Vagina (tissue), 2 donors: Measurements from ENCODE around the gene EFHD1. TPM values are rescaled to one million over a fixed set of nuclear protein-coding genes. Genes with fewer than 3 reads are reported as not detected.
A peak's percentile ranks its signal among the peaks of the same experiment; 100 is the strongest.

Experiments
- DNase-seq, 2 donors: peaks; one replicate each; pipeline ENCODE4 v3.0.0-alpha.2; 2017; ENCODE audit errors: extremely low spot score in 2 of 2
- H3K27ac ChIP-seq: fragments of 200-600 bp; sonication (generic); one replicate; pipeline ENCODE4 v1.5.1; 2019
- H3K27me3 ChIP-seq: fragments of 200-600 bp; sonication (generic); one replicate; pipeline ENCODE4 v1.5.1; 2019
- H3K36me3 ChIP-seq, 2 donors: fragments of 200-600 bp; sonication (generic); one replicate each; pipeline ENCODE4 v1.5.1; 2017 to 2019
- H3K4me1 ChIP-seq: fragments of 200-600 bp; sonication (generic); one replicate; pipeline ENCODE4 v1.5.1; 2019
- H3K4me3 ChIP-seq, 2 donors: fragments of 200-600 bp; sonication (generic); 1 replicate in 1 of 2; 2 replicates in 1 of 2; pipeline ENCODE4 v1.5.1; 2016 to 2019
- H3K9me3 ChIP-seq: fragments of 200-600 bp; sonication (generic); one replicate; pipeline ENCODE4 v1.5.1; 2019
- CTCF ChIP-seq, 3 experiments: fragments of 450-650 bp in 2 of 3; fragments of 200-600 bp in 1 of 3; sonication (generic) in 1 of 3; IDR thresholded peaks; one replicate each; pipeline ENCODE4 v1.5.1; 2017 to 2019; ENCODE audit warnings: antibody characterized with exemption in 3 of 3, mild to moderate bottlenecking in 2 of 3, moderate library complexity in 2 of 3
- POLR2A ChIP-seq, 2 donors: fragments of 450-650 bp; IDR thresholded peaks; one replicate each; pipeline ENCODE4 v1.6.1; 2017; ENCODE audit warnings: antibody characterized with exemption in 2 of 2, mild to moderate bottlenecking in 2 of 2, moderate library complexity in 2 of 2
- POLR2AphosphoS5 ChIP-seq, 2 donors: sonication (generic); formaldehyde crosslinking; IDR thresholded peaks; one replicate each; pipeline ENCODE4 v1.9.0; 2017; ENCODE audit warnings: antibody characterized with exemption in 2 of 2, mild to moderate bottlenecking in 2 of 2, low read depth in 1 of 2; ENCODE audit not compliant: insufficient read depth in 1 of 2
- intact Hi-C: fragments of 100-400 bp; cut with DNase I; formaldehyde crosslinking; loops from one replicate; pipeline ENCODE4 v1.15.1; 2023
- total RNA-seq: library from RNA; depleted of rRNA; stranded (reverse); fragments of >200 nt; gene quantifications from one replicate; pipeline ENCODE4 v1.2.3, GENCODE V29; 2016

EFHD1 gene
- total RNA-seq: 22.6 TPM

GRCh38 chr2:232633413-232634205, at the start of gene EFHD1:
EFHD1 (plus strand) TSS chr2:232633604; CDS start chr2:232633705, 101 bp downstream.
- intact Hi-C loops: no loop called here
- peaks cover 10% of the 10 kb centered on the region for H3K4me1 ChIP-seq
- no peaks in the 10 kb centered on the region for H3K27me3 ChIP-seq
- H3K9me3 ChIP-seq: no peaks in the 10 kb centered on the region
- peak within 1 kb of the TSS; percentile 62 to 75 for H3K4me3 ChIP-seq
- peak within 1 kb of the TSS; percentile 75 for H3K27ac ChIP-seq
- H3K36me3 ChIP-seq: no peaks in the 10 kb centered on the region
- TF ChIP-seq POLR2A (IDR thresholded peaks at IDR 0.05) (peak in 1 of 2 donors; percentile 3), CTCF (IDR thresholded peaks at IDR 0.05) (no peak), POLR2AphosphoS5 (IDR thresholded peaks at IDR 0.05; ENCODE audit: insufficient read depth in 1 of 2, low read depth in 1 of 2) (no peak)
- no peak for DNase-seq

GRCh38 chr2:232584238-232584637, 49.2 kb upstream of the EFHD1 start:
- Histone ChIP-seq H3K36me3 (peaks cover 0 to 14% of the 10 kb centered on the region in 2 donors), H3K27me3 (no peaks in the 10 kb centered on the region), H3K4me1 (peaks cover 17% of the 10 kb centered on the region), H3K9me3 (no peaks in the 10 kb centered on the region), H3K4me3 (no peak overlapping the region), H3K27ac (no peak overlapping the region)
- intact Hi-C loops: no loop called here
- DNase-seq: no peak
- TF ChIP-seq CTCF (IDR thresholded peaks at IDR 0.05) (no peak), POLR2A (IDR thresholded peaks at IDR 0.05) (no peak), POLR2AphosphoS5 (IDR thresholded peaks at IDR 0.05; ENCODE audit: insufficient read depth in 1 of 2, low read depth in 1 of 2) (no peak)

GRCh38 chr2:232586943-232587505, 46.4 kb upstream of the EFHD1 start:
- Histone ChIP-seq H3K9me3 (no peaks in the 10 kb centered on the region), H3K4me1 (peaks cover 22% of the 10 kb centered on the region), H3K36me3 (peaks cover 0 to 4% of the 10 kb centered on the region in 2 donors), H3K27me3 (no peaks in the 10 kb centered on the region), H3K4me3 (no peak overlapping the region), H3K27ac (no peak overlapping the region)
- intact Hi-C loops: no loop called here
- DNase-seq: no peak
- TF ChIP-seq POLR2AphosphoS5 (IDR thresholded peaks at IDR 0.05; ENCODE audit: insufficient read depth in 1 of 2, low read depth in 1 of 2): no peak
- no peak for TF ChIP-seq POLR2A (IDR thresholded peaks at IDR 0.05)
- TF ChIP-seq CTCF (IDR thresholded peaks at IDR 0.05): no peak

GRCh38 chr2:232587512-232587911, 45.9 kb upstream of the EFHD1 start:
- intact Hi-C loops: no loop called here
- Histone ChIP-seq H3K4me3 (no peak overlapping the region), H3K27ac (no peak overlapping the region)

More at GRCh38 chr2:232587512-232587911, 45.9 kb upstream of the EFHD1 start:
- TF ChIP-seq POLR2A (IDR thresholded peaks at IDR 0.05): no peak
- TF ChIP-seq CTCF (IDR thresholded peaks at IDR 0.05): no peak
- TF ChIP-seq POLR2AphosphoS5 (IDR thresholded peaks at IDR 0.05; ENCODE audit: insufficient read depth in 1 of 2, low read depth in 1 of 2): no peak
- H3K36me3 ChIP-seq: no peaks in the 10 kb centered on the region
- no peaks in the 10 kb centered on the region for H3K9me3 ChIP-seq
- H3K27me3 ChIP-seq: no peaks in the 10 kb centered on the region
- H3K4me1 ChIP-seq: peaks cover 24% of the 10 kb centered on the region
- DNase-seq: no peak
